Epithelial cell of prostate (primary cell): ENCODE results near the gene USP22.
"Not testable (repeated sequence)": the region's sequence is repeated elsewhere in the genome, so short reads cannot be mapped to it uniquely, and the experiment has no call there.

ENCODE experiments used
- DNase-seq: peaks from one replicate; pipeline ENCODE4 v3.0.0-alpha.2; 2011; ENCODE audit warnings: low read depth, low spot score
- H3K27ac ChIP-seq: fragments of 450-650 bp; 2 replicates; pipeline ENCODE4 v1.5.1; 2017; ENCODE audit warnings: mild to moderate bottlenecking

Gene USP22

GRCh38 chr17:21042458-21043295 lies at the start of gene USP22:
Gene USP22 (minus strand): TSS chr17:21043011. CDS start chr17:21042835, 176 bp downstream.
- no peak for DNase-seq

GRCh38 chr17:21090902-21091618 lies 48.2 kb upstream of the USP22 start:
- no peak for DNase-seq
- no peak overlapping the region for H3K27ac ChIP-seq

More at GRCh38 chr17:21042458-21043295, at the start of gene USP22:
- peak within 1 kb of the TSS; percentile 96 for H3K27ac ChIP-seq

DNA sequence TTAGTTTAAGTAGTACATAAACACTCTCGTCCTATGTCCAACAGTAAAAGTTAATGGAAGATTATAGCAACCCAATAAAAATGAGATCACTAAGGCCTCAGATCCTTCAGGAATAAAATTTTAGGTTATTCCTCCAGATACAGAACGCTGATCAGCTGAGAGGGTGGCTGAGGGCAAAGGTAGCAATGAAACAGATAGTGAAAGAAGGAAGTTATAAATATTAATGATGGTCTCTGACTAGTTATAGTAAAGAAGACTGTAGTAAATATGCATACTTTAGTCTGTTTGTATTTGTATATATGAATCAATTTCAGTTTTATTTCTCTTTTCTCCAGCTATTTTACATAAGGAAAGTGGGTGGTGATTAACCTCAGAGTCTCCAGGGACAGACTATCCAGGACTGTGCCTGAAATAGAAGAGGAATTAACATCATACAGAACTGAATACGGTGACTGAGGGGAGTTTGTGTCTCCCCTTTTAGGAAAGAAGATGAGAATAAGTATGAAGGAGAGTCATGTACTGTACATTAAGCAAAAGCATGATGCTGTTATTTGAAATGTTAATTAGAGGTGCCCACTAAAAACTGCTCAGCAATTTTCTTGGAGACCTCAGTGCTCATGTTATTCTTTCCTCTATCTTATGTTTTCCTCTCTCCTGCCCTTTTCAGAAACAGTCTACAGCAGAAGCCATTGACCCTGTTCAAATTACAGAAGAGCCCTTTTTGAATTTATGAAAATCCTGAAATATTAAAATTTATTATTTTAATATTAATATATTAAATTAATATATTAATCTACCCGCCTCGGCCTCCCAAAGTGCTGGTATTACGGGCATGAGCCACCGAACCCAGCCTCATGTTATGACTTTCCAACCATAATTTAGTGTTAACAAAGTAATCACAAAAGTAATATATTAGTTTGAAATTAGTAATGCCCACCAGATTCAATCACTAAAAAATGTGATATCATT lies 47.4 kb upstream of the USP22 start:
- DNase-seq = no peak

GRCh38 chr17:21089145-21089544 lies 46.3 kb upstream of the USP22 start:
- DNase-seq = no peak
- no peak overlapping the region for H3K27ac ChIP-seq

More for the DNA sequence above, 47.4 kb upstream of the USP22 start:
- no peak overlapping the region for H3K27ac ChIP-seq

GRCh38 chr17:21085707-21086106 lies 42.9 kb upstream of the USP22 start:
- no peak overlapping the region for H3K27ac ChIP-seq
- DNase-seq = no peak

DNA sequence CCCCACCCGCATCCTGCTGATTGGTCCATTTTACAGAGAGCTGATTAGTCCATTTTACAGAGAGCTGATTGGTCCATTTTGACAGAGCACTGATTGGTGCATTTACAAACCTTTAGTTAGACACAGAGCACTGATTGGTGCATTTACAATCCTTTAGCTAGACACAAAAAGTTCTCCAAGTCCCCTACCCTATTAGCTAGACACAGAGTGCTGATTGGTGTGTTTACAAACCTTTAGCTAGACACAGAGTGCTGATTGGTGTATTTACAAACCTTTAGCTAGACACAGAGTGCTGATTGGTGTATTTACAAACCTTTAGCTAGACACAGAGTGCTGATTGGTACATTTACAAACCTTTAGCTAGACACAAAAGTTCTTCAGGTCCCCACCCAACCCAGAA lies 42.5 kb upstream of the USP22 start:
- not testable (repeated sequence) for DNase-seq, H3K27ac ChIP-seq

GRCh38 chr17:21082001-21082436 lies 39.2 kb upstream of the USP22 start:
- H3K27ac ChIP-seq = no peak overlapping the region
- DNase-seq = no peak

GRCh38 chr17:21079196-21079595 lies 36.4 kb upstream of the USP22 start:
- DNase-seq = no peak
- no peak overlapping the region for H3K27ac ChIP-seq

- no peak overlapping the region for H3K27ac ChIP-seq
- DNase-seq = no peak
Measured at GRCh38 chr17:21078016-21078780, 35.4 kb upstream of the USP22 start.

DNA sequence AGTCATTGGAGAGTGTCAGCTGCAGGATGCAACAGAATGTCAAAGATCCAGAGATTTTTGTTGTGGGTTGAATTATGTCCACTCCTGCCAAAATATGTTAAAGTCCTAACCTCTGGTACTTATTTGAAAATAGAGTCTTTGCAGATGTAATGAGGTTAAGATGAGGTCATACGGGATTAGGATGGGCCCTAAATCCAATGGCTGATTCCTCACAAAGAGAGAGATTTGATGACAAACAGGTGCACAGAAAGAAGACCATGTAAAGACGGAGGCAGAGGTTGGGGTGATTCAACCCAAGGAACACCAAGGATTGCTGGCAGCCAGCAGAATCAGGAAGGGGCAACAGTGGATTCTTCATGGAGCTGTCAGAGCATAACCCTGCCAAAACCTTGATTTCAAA lies 34.5 kb upstream of the USP22 start:
- DNase-seq = no peak
- H3K27ac ChIP-seq = no peak overlapping the region

DNA sequence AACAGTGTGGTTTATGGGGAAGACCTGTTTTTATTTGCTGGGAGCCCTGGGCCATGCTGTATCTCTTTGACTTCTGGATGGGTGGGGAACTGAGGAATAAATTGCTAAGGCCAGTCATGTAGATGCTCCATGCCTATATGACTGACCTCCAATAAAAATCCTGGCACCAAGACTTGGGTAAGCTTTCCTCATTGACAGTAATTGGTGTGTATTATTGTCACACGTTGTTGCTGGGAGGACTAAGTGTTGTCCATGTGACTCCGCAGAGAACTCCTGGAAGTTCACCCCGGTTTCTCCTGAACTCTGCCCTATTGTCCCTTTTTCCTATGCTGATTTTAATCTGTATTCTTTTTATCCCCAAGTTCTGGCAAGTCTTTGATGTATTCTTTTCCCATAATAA lies 33.4 kb upstream of the USP22 start:
- no peak overlapping the region for H3K27ac ChIP-seq
- DNase-seq = no peak

- no peak for DNase-seq
- H3K27ac ChIP-seq = no peak overlapping the region
Measured at GRCh38 chr17:21075739-21076085, 32.9 kb upstream of the USP22 start.

DNA sequence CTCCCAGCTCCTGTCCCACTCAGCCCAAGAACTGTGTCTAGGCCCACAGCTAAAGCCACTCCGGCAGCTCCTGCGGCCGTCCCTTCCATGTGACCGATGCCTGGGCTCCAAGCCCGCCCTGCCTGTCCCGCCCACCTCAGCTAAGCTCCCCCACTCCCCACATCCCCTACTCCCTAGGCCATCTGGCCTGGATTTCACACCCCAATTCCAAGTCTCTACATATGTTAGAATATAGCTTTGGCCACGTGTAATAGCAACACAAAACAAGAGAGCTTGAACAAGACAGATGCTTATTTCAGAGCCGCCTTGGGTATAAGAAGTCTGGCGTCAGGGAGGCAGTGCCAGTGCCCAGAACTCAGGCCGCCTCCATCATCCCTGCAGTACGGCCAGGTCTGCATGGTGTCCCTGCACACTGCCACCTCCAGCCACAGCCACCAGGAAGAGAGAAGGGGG lies 30.0 kb upstream of the USP22 start:
- H3K27ac ChIP-seq = no peak overlapping the region
- DNase-seq = no peak

- DNase-seq = no peak
- H3K27ac ChIP-seq = no peak overlapping the region
Measured at GRCh38 chr17:21066394-21066793, 23.6 kb upstream of the USP22 start.

DNA sequence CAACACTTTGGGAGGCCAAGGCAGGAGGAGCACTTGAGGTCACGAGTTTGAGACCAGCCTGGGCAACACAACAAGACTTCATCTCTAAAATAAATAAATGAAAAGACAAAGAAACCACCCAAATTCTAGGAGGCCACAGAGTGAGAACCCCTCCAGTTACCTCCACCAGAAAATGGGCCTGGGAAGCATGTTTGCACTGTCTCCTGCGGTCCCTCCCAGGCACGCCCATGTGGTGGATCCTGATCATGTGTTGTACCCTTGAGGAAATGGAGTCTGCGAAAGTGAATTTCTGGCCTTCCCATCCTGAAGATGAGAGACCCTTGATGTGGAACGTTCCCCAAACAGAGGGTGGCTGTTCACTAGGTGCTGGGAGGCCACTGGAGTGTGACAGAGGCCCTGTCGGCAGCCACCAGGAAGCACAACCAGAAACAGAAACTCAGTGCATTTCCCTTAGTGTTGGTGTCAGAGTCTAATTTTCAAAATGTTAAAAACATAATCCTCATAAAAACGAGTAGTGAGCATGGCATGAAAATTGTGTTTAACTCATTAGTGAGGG lies 19.2 kb upstream of the USP22 start:
- no peak for DNase-seq
- no peak overlapping the region for H3K27ac ChIP-seq

DNA sequence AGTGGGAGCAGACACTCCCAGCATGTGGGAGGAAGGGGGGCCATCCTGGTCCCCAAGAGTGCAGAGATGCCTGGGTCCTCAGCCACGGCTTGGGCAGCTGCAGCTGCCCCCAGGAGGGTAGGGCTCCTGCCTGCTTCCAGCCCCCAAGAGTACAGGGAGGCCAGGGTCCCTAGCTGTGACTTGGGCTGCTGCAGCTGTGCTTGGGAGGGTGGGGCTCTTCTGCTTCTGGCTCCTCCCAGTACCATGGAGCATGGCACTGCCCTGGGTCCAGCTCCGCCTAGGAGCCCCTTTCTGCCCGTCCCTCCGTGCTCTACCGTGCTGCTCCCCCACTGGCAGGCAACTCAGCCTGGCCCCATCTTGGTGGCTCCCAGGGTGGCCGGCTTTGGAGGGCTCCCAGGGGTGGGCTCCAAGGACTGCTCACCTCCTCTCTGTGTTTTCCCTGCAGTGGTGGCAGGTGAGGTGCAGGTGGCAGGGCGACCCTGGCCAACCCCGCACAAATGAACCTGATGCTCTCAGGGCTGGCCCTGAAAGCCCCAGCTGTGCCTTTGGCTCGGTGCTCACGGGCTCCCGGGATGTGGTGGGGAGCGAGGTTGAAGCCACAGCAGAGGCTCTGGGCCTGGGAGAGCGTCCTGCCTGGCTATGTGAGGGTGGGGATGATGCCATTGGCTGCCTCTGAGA lies 18.5 kb upstream of the USP22 start:
- no peak overlapping the region for H3K27ac ChIP-seq
- no peak for DNase-seq

DNA sequence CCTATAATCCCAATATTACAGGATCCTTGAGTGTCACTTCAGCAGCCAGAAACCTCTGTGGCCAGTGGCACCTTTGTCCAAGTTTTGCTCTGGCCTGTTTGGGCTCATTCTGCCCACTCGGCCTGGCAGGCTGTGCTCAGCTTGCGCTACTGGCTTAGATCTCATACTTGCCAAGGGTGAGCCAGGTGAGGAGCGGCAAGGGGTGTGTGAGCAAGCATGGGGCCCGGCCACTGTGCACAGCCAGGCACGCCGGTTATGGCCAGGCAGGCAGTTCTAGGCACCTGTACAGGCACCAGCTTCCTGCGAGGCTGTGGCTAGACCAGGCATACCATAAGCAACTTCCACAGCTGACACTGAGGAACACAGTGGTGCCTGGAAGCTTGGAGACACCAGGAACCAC lies 16.9 kb upstream of the USP22 start:
- no peak overlapping the region for H3K27ac ChIP-seq
- no peak for DNase-seq

- DNase-seq = no peak
Measured at GRCh38 chr17:21058098-21058893, 15.5 kb upstream of the USP22 start.

More at GRCh38 chr17:21058098-21058893, 15.5 kb upstream of the USP22 start:
- H3K27ac ChIP-seq = no peak overlapping the region
